Measurements from ENCODE around the gene KCNIP3.

KCNIP3 gene

DNA sequence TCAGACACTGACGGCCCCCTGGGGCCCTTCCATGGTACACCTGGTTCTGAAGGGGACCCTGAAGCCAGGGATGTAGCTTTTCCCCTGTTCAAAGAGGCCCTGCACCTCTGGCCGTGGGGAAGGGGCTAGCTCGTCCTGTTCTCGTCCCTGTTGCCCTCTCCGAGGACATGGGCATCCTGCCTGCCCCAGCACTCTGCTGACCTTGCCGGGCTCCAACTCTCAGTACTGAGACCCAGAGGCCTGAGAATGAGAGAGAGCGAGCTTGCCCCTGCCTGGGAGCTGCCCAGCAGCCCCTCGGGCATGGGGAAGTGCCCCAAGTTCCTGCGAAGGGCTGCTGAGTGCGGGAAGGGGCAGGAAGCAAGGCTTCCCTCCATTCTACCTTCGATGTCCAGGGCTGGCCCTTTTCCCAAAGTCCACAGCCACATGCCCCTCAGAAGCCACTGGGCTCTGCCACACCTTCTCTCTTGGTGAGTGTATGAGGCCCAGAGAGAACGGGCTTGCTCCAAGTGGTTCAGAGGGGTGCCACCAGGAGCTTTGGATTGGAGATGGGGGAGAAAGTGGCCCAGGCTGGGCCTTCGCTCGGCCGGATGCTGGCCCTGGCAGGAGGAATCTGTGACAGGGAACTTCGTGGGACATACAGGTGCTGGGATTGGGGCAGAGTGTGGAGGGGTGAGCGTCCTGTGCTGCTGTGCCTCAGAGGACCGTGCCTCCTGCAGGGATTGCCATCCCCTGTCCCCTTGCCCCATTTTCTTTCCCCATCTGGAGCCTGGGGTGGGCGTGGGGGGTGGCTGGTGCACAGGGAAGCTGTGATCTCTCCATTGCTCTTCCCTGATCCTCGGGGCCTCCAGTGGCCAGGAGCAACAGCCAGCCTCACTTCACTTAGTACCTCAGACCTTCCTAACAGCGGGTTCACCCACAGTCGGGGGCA is 50.8 kb downstream of the KCNIP3 start:
- H3K4me3 ChIP-seq (replicated peaks; ENCODE audit: low read depth, low read length): no peak overlapping the region
- no peaks in the 10 kb centered on the region for H3K36me3 ChIP-seq (ENCODE audit: control insufficient read depth, insufficient read depth, low read length)
- no peak for DNase-seq (ENCODE audit: extremely low read depth, insufficient read length)
- TF ChIP-seq, protein P1, sequence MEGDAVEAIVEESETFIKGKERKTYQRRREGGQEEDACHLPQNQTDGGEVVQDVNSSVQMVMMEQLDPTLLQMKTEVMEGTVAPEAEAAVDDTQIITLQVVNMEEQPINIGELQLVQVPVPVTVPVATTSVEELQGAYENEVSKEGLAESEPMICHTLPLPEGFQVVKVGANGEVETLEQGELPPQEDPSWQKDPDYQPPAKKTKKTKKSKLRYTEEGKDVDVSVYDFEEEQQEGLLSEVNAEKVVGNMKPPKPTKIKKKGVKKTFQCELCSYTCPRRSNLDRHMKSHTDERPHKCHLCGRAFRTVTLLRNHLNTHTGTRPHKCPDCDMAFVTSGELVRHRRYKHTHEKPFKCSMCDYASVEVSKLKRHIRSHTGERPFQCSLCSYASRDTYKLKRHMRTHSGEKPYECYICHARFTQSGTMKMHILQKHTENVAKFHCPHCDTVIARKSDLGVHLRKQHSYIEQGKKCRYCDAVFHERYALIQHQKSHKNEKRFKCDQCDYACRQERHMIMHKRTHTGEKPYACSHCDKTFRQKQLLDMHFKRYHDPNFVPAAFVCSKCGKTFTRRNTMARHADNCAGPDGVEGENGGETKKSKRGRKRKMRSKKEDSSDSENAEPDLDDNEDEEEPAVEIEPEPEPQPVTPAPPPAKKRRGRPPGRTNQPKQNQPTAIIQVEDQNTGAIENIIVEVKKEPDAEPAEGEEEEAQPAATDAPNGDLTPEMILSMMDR (IDR thresholded peaks at IDR 0.05; ENCODE audit: insufficient read depth, low read length, poor library complexity, severe bottlenecking): no peak
- H3K27me3 ChIP-seq (replicated peaks; ENCODE audit: control insufficient read depth, insufficient read depth, low read length): peaks cover 3% of the 10 kb centered on the region; the same call in 1 of the 2 replicates

DNA sequence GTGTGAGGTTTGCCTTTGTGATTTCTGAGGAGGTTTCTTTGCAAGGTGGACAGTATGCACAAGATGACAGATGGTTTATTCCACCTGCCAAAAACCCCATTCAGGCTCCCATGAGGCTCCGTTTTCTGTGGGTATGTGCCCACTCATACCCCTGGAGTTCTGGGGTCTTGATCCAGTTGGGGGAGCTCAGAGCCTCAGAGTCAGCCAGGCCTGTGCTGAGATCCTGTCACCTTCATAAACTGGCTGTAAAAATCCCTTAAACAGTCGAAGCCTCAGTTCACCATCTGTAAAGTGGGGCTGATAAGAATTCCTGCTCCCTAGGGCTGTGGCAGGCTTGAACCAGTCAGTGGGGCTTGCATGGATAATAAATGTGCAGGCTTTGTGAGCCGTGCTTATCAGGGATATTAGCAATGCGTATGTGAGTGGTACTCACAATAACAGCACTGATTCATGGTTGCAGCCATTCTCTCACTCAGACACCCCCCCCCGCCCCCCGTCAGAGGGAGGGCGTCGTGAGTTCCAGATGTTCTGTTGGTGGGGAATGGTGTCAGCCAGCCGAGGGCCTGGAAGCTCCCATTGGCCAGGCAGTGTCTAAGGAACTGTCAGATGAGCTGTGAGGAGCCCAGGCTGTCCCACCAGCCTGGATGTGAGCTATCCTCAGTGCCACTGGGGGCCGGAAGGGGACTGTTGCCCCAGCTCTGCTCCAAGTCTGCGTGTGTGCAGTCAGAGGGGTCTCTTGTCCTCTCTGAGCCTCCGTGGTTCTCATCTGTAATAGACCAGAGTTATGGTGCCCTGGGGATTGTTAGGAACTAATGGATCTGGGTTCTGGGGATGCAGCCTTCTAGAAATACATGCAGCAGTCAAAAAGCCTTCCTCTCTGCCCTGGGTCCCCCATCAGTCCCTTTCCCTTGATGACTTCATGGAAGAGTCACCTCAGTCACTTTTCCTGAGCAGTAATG is 51.7 kb downstream of the KCNIP3 start:
- Histone ChIP-seq H3K36me3 (ENCODE audit: control insufficient read depth, insufficient read depth, low read length) (no peaks in the 10 kb centered on the region), H3K27me3 (replicated peaks; ENCODE audit: control insufficient read depth, insufficient read depth, low read length) (peaks cover 3% of the 10 kb centered on the region; the same call in 1 of the 2 replicates), H3K4me3 (replicated peaks; ENCODE audit: low read depth, low read length) (no peak overlapping the region)
- no peak for DNase-seq (ENCODE audit: extremely low read depth, insufficient read length)
- TF ChIP-seq, protein P1 (IDR thresholded peaks at IDR 0.05; ENCODE audit: insufficient read depth, low read length, poor library complexity, severe bottlenecking): no peak

DNA sequence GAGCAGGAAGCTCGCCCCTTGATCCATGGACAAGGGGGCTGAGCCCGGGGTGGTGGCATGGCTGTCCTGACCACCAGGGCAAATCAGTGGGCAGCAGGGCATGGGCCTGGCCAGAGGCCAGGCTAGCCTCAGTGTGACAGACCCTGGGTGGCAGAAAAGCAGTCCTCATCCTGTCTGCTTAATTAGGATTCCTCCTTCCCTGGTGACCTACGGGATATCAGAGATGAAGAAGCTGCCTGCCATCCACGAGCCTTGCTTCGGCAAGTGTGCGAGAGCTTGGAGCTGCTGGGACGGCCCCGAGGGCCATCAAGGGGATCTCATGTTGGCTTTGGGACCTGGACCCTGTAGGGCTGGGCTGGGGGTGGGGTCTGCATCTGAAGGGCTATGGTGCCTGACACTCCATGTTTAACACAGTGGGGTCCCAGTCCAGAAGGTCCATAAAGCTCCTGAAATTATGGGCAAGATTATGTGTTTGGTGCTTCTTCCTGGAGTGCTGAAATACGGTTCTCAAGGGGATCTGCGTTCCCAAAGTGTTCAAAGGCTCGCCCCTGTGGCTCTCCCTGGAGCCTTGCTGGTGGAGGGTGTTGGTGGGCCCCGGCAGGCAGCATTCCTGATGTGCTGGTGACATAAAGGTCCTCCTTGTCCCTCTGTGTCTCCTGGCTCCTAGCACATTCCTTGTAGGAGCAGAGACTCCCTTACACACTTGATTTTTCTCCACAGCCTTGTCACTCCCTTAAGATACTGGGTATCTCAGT is 52.6 kb downstream of the KCNIP3 start:
- Histone ChIP-seq H3K27me3 (replicated peaks; ENCODE audit: control insufficient read depth, insufficient read depth, low read length) (peaks cover 3% of the 10 kb centered on the region; the same call in 1 of the 2 replicates), H3K4me3 (replicated peaks; ENCODE audit: low read depth, low read length) (no peak overlapping the region), H3K36me3 (ENCODE audit: control insufficient read depth, insufficient read depth, low read length) (no peaks in the 10 kb centered on the region)
- TF ChIP-seq, protein P1 (IDR thresholded peaks at IDR 0.05; ENCODE audit: insufficient read depth, low read length, poor library complexity, severe bottlenecking): no peak
- no peak for DNase-seq (ENCODE audit: extremely low read depth, insufficient read length)

DNA sequence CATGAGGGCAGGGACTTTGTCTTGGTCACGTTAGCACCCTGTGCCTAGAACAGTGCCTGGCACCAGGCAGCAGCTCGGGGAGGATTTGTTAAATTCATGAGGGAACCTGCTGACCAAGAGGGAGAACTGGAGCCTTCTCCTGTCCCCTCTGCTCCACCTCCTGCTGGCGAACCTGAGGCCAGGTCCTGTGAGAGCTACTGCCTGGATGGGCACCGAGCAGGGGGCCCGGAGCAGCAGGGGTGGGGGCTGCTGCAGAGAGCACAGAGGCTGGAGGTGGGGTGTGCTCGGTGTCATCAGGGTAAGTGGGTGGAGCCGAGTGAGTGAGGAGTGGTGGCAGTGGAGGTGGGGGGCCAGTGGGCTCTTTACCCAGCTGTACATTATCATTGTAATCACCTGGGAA is 53.2 kb downstream of the KCNIP3 start:
- no peak overlapping the region for H3K4me3 ChIP-seq (replicated peaks; ENCODE audit: low read depth, low read length)
- peaks cover under 1% of the 10 kb centered on the region; the same call in 1 of the 2 replicates for H3K27me3 ChIP-seq (replicated peaks; ENCODE audit: control insufficient read depth, insufficient read depth, low read length)
- TF ChIP-seq, protein P1 (IDR thresholded peaks at IDR 0.05; ENCODE audit: insufficient read depth, low read length, poor library complexity, severe bottlenecking): no peak
- H3K36me3 ChIP-seq (ENCODE audit: control insufficient read depth, insufficient read depth, low read length): no peaks in the 10 kb centered on the region
- no peak for DNase-seq (ENCODE audit: extremely low read depth, insufficient read length)
